Mucosa of rectum (tissue), 2 donors: ENCODE data around the gene SH3GLB1.
"Not testable (repeated sequence)": the region's sequence is repeated elsewhere in the genome, so short reads cannot be mapped to it uniquely, and the experiment has no call there.

ENCODE experiments used
- H3K27ac ChIP-seq, 2 donors: one replicate each; pipeline ENCODE4 v1.7.0; 2013; ENCODE audit warnings: inconsistent platforms in 2 of 2, low read depth in 2 of 2, low read length in 2 of 2
- H3K27me3 ChIP-seq, 2 donors: one replicate each; pipeline ENCODE4 v1.7.0; 2013; ENCODE audit warnings: low read length in 2 of 2; ENCODE audit not compliant: control insufficient read depth in 2 of 2, insufficient read depth in 2 of 2
- H3K36me3 ChIP-seq, 2 donors: one replicate each; pipeline ENCODE4 v1.7.0; 2013; ENCODE audit warnings: low read length in 2 of 2; ENCODE audit not compliant: control insufficient read depth in 2 of 2, insufficient read depth in 2 of 2
- H3K4me1 ChIP-seq, 2 donors: one replicate each; pipeline ENCODE4 v1.7.0; 2013; ENCODE audit warnings: low read length in 2 of 2, mild to moderate bottlenecking in 1 of 2; ENCODE audit not compliant: control insufficient read depth in 2 of 2, insufficient read depth in 2 of 2
- H3K4me3 ChIP-seq, 2 donors: one replicate each; pipeline ENCODE4 v1.7.0; 2013; ENCODE audit warnings: low read length in 2 of 2
- H3K9ac ChIP-seq, 2 donors: one replicate each; pipeline ENCODE4 v1.7.0; 2013; ENCODE audit warnings: low read length in 2 of 2, low read depth in 1 of 2, mild to moderate bottlenecking in 1 of 2
- H3K9me3 ChIP-seq, 2 donors: one replicate each; pipeline ENCODE4 v1.7.0; 2013; ENCODE audit warnings: low read length in 2 of 2; ENCODE audit not compliant: control insufficient read depth in 2 of 2
- donor health status: healthy.
- donor health status: Normal muscosa, but diverticular disease.

The SH3GLB1 gene

GRCh38 chr1:86704458-86704971 lies at the start of gene SH3GLB1:
SH3GLB1 (plus strand) TSS chr1:86704576; CDS start chr1:86704900, 324 bp downstream.
- Histone ChIP-seq H3K27ac (peak within 1 kb of the TSS; percentile 97 to 99), H3K4me1 (peaks cover 14 to 21% of the 10 kb centered on the region in 2 donors), H3K27me3 (no peaks in the 10 kb centered on the region), H3K9ac (peak within 1 kb of the TSS; percentile 82 to 93), H3K4me3 (peak within 1 kb of the TSS; percentile 90 to 94), H3K9me3 (no peaks in the 10 kb centered on the region), H3K36me3 (no peaks in the 10 kb centered on the region)

DNA sequence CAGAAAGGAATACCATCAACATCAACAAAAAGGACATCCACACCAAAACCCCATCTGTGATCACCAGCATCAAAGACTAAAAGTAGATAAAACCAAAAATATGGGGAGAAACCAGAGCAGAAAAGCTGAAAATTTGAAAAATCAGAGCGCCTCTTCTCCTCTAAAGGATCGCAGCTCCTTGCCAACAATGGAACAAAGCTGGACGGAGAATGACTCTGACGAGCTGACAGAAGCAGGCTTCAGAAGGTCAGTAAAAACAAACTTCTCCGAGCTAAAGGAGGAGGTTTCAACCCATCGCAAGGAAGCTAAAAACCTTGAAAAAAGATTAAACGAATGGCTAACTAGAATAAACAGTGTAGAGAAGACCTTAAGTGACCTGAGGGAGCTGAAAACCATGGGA lies 46.0 kb upstream of the SH3GLB1 start:
- H3K9ac ChIP-seq, H3K27me3 ChIP-seq, H3K9me3 ChIP-seq, H3K27ac ChIP-seq, H3K4me3 ChIP-seq, H3K36me3 ChIP-seq, H3K4me1 ChIP-seq: not testable (repeated sequence)

DNA sequence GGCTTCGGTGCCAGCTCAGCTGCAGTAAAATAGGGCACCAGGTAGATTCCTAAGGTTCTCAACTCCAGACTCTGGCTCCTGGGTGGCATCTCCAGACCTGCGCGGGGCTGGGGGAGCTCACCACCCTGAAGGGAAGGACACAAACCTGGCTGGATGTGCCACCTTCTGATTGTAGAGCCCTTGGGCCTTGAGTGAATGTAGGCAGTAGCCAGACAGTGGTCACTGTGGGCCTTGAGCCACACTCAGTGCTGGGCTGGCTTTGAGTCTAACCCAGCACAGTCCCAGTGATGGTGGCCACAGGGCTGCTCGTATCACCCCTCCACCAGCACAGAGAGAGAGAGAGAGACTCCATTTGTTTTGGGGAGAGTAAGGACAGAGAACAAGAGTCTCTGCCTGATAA lies 38.0 kb upstream of the SH3GLB1 start:
- Histone ChIP-seq H3K27me3 (no peaks in the 10 kb centered on the region), H3K4me3 (no peak overlapping the region), H3K4me1 (no peaks in the 10 kb centered on the region), H3K9me3 (no peaks in the 10 kb centered on the region), H3K9ac (no peak overlapping the region), H3K27ac (no peak overlapping the region), H3K36me3 (no peaks in the 10 kb centered on the region)

DNA sequence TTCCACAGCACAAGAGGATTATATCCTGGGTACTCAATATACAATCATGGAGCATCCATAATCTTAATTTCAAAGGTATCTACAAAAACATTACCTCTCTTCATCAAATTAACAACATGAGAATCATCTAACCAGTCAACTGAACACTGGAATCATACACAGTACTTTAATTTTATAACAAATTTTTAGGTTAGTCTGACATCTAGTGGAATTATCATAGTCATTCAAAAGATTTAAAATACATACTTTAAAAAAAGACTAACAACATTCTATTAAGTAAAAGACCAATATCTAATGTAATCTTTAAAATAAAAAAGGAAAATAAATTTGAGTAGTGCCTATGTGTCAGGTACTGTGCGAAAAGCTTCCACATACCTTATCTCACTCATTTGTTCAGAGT lies 16.8 kb upstream of the SH3GLB1 start:
- no peaks in the 10 kb centered on the region for H3K27me3 ChIP-seq
- H3K4me3 ChIP-seq = no peak overlapping the region
- H3K9ac ChIP-seq = no peak overlapping the region
- no peak overlapping the region for H3K27ac ChIP-seq
- no peaks in the 10 kb centered on the region for H3K36me3 ChIP-seq
- H3K4me1 ChIP-seq = no peaks in the 10 kb centered on the region
- H3K9me3 ChIP-seq = no peaks in the 10 kb centered on the region

- H3K4me1 ChIP-seq = no peaks in the 10 kb centered on the region
- no peaks in the 10 kb centered on the region for H3K27me3 ChIP-seq
- H3K27ac ChIP-seq = no peak overlapping the region
- no peaks in the 10 kb centered on the region for H3K9me3 ChIP-seq
- no peaks in the 10 kb centered on the region for H3K36me3 ChIP-seq
- no peak overlapping the region for H3K9ac ChIP-seq
- no peak overlapping the region for H3K4me3 ChIP-seq
These were observed 11.7 kb upstream of the SH3GLB1 start for GRCh38 chr1:86692641-86693040.

- Histone ChIP-seq H3K9me3 (no peaks in the 10 kb centered on the region), H3K4me1 (no peaks in the 10 kb centered on the region), H3K4me3 (no peak overlapping the region), H3K36me3 (no peaks in the 10 kb centered on the region), H3K27me3 (no peaks in the 10 kb centered on the region), H3K9ac (no peak overlapping the region), H3K27ac (no peak overlapping the region)
These were observed 9.0 kb upstream of the SH3GLB1 start for GRCh38 chr1:86695400-86695799.

DNA sequence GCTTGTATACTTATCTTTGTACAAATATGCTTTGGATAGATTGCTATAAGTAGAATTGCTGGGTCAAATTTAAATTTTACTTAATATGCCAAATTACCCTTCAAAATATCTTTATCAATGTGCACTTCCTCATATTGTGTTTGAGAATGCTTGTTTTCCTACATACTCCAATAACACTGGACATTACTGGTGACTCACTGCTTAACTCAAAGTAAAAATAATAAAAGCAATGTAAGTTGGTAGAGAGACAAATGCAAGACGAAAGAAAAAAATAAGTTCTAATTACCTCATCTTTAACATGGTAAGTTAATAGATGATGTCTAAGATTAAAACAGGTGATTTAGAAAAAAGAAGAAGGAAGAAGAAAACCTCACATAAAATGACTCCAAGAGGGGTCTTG lies 7.9 kb upstream of the SH3GLB1 start:
- Histone ChIP-seq H3K4me1 (no peaks in the 10 kb centered on the region), H3K27ac (no peak overlapping the region), H3K36me3 (no peaks in the 10 kb centered on the region), H3K9ac (no peak overlapping the region), H3K9me3 (no peaks in the 10 kb centered on the region), H3K4me3 (no peak overlapping the region), H3K27me3 (no peaks in the 10 kb centered on the region)

DNA sequence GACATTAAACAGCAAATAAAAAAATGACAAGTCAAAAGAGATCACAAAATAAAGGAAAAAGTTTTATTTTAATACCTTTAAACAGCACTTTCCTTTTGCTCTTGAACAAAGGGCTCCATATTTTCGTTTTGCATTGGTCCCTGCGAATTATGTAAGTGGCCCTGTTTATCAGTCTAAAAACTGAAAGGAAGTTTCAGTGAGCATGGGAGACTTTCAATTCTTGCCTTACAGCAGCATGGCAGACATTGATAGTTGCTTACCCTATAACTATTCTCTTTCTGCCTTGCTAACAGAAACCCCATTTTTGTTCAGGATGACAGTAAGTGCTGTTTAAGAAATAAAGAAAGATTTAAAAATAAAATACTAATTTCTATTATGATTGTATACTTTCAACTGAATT lies 5.2 kb upstream of the SH3GLB1 start:
- Histone ChIP-seq H3K27me3 (no peaks in the 10 kb centered on the region), H3K4me3 (no peak overlapping the region), H3K9ac (no peak overlapping the region), H3K9me3 (no peaks in the 10 kb centered on the region), H3K27ac (no peak overlapping the region), H3K4me1 (peaks cover 0 to 7% of the 10 kb centered on the region in 2 donors), H3K36me3 (no peaks in the 10 kb centered on the region)

- H3K9ac ChIP-seq = no peak overlapping the region
- H3K9me3 ChIP-seq = no peaks in the 10 kb centered on the region
- no peak overlapping the region for H3K4me3 ChIP-seq
These were observed 2.6 kb upstream of the SH3GLB1 start for GRCh38 chr1:86701731-86702130.

DNA sequence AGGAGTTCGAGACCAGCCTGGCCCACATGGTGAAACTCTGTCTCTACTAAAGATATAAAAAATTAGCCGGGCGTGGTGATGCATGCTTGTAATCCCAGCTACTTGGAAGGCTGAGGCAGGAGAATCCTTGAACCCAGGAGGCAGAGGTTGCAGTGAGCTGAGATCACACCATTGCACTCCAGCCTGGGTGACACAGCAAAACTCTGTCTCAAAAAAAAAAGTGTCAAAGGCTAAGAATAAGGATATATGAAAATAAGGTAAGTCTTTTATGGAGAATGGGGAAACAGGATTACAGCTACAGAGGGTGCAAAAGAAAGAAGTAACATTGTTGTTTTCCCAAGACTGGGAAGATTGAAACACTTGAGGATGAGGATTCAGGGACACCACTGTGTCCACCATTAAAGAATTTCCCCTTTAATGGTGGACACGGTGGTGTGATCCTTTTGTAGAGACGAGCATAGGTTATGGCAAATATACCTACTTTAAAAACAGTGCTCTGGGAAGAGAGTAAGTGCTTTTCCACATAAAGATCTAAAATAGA lies 1.4 kb upstream of the SH3GLB1 start:
- not testable (repeated sequence) for H3K9ac ChIP-seq, H3K4me3 ChIP-seq, H3K27me3 ChIP-seq, H3K27ac ChIP-seq, H3K9me3 ChIP-seq, H3K36me3 ChIP-seq
- peaks cover 12 to 21% of the 10 kb centered on the region in 2 donors for H3K4me1 ChIP-seq

More at GRCh38 chr1:86701731-86702130, 2.6 kb upstream of the SH3GLB1 start:
- Histone ChIP-seq H3K4me1 (peaks cover 6 to 14% of the 10 kb centered on the region in 2 donors), H3K27me3 (no peaks in the 10 kb centered on the region), H3K27ac (no peak overlapping the region), H3K36me3 (no peaks in the 10 kb centered on the region)
